Measurements from ENCODE around the gene CYSRT1. TPM values are rescaled to one million over a fixed set of nuclear protein-coding genes. Genes with fewer than 3 reads are reported as not detected.
A peak's percentile ranks its signal among the peaks of the same experiment; 100 is the strongest.

Gene CYSRT1
- total RNA-seq, 1 donor from 2014 or later, result 0.59 TPM

DNA sequence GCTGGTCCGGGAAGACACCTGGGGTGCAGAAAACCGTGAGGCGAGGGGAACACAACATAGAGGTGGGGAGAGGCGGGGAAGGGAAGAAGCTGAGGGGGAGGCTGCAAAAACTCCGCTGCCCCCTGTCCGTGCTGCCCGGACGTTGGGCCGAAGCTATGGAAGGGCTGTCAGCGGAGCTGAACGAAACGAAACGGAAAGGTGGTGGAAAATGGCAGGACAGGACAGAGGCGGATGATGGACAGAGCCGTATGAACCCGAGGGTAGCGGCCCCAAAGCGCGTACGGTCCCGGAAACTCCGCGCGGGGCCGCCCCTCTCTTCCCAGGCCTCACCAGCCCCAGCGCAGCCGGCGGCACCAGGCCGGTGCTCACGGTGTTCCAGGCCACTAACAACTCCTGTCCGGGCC, 36.9 kb upstream of the CYSRT1 start:
- TF ChIP-seq CTCF (IDR thresholded peaks at IDR 0.05), result no peak
- H3K4me3 ChIP-seq, result peak overlapping the region; percentile 98
- intact Hi-C loops (cut with DNase I), result no loop called here
- no peak for DNase-seq
- H3K27ac ChIP-seq, result peak overlapping the region; percentile 97
- ATAC-seq, result peak in 1 of 2 donors; percentile 27
- no peaks in the 10 kb centered on the region for H3K9me3 ChIP-seq
- H3K27me3 ChIP-seq (ENCODE audit: low read depth), result no peaks in the 10 kb centered on the region
- H3K36me3 ChIP-seq, result peaks cover 61% of the 10 kb centered on the region
- H3K4me1 ChIP-seq, result peaks cover 51% of the 10 kb centered on the region

GRCh38 chr9:137188490-137189296, 36.3 kb upstream of the CYSRT1 start, which contains the start of the genes ANAPC2 and SSNA1:
Gene ANAPC2, minus strand, starts transcription at chr9:137188560. Its CDS starts 28 bp downstream, at chr9:137188532.
Gene SSNA1, plus strand, starts transcription at chr9:137188676. Its CDS starts 51 bp downstream, at chr9:137188727.
- no peak for TF ChIP-seq CTCF (IDR thresholded peaks at IDR 0.05)

GRCh38 chr9:137189297-137190295, 35.4 kb upstream of the CYSRT1 start:
- DNase-seq, result no peak
- Histone ChIP-seq H3K9me3 (no peaks in the 10 kb centered on the region), H3K27me3 (ENCODE audit: low read depth) (no peaks in the 10 kb centered on the region), H3K4me1 (peaks cover 57% of the 10 kb centered on the region), H3K4me3 (peak overlapping the region; percentile 98), H3K27ac (peak overlapping the region; percentile 97), H3K36me3 (peaks cover 51% of the 10 kb centered on the region)
- no peak for TF ChIP-seq CTCF (IDR thresholded peaks at IDR 0.05)
- intact Hi-C loops (cut with DNase I), result no loop called here
- ATAC-seq, result no peak

More at GRCh38 chr9:137188490-137189296, 36.3 kb upstream of the CYSRT1 start, which contains the start of the genes ANAPC2 and SSNA1:
- ATAC-seq (peak; percentile 94 to 95), DNase-seq (peak; percentile 95)
- H3K4me1 ChIP-seq, result peaks cover 51% of the 10 kb centered on the region
- H3K4me3 ChIP-seq, result peak within 1 kb of the TSS; percentile 98
- H3K9me3 ChIP-seq, result no peaks in the 10 kb centered on the region
- intact Hi-C loops (cut with DNase I), result no loop called here
- no peaks in the 10 kb centered on the region for H3K27me3 ChIP-seq (ENCODE audit: low read depth)
- peak within 1 kb of the TSS; percentile 97 for H3K27ac ChIP-seq
- H3K36me3 ChIP-seq, result peaks cover 55% of the 10 kb centered on the region

- H3K4me1 ChIP-seq, result peaks cover 59% of the 10 kb centered on the region
- H3K36me3 ChIP-seq, result peaks cover 43% of the 10 kb centered on the region
- ATAC-seq (no peak), DNase-seq (no peak)
- H3K27me3 ChIP-seq (ENCODE audit: low read depth), result no peaks in the 10 kb centered on the region
- peak overlapping the region; percentile 98 for H3K4me3 ChIP-seq
- intact Hi-C loops (cut with DNase I), result no loop called here
- peak overlapping the region; percentile 97 for H3K27ac ChIP-seq
- no peaks in the 10 kb centered on the region for H3K9me3 ChIP-seq
- TF ChIP-seq CTCF (IDR thresholded peaks at IDR 0.05), result no peak
These were observed 34.6 kb upstream of the CYSRT1 start for GRCh38 chr9:137190315-137190856.

DNA sequence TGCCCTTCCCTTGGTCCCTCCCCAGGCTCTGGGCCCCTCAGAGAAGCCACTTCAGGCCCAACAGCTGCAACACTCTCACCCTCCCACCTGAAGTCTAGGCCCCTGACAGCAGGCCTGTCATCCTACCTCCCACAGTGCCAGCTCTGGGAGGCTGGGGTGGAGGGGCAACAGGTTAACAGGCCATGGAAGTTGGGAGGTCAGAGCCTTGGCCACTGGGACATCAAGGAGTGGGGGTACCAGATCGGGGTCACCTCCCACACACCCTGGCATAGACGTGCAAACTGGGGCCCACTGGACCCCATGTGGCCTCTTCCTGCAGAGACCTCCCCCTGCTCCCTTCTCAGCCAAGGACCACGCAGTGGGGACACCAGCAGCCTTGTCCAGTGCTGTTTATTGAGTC, 33.7 kb upstream of the CYSRT1 start:
- no peak for DNase-seq
- intact Hi-C loops (cut with DNase I), result no loop called here
- Histone ChIP-seq H3K4me1 (peaks cover 59% of the 10 kb centered on the region), H3K36me3 (peaks cover 35% of the 10 kb centered on the region), H3K4me3 (no peak overlapping the region), H3K9me3 (no peaks in the 10 kb centered on the region), H3K27ac (no peak overlapping the region), H3K27me3 (ENCODE audit: low read depth) (no peaks in the 10 kb centered on the region)
- TF ChIP-seq CTCF (IDR thresholded peaks at IDR 0.05), result no peak
- no peak for ATAC-seq

Data from lower lobe of right lung (tissue), 2 donors.